ENCODE data around the gene ELK1.

ELK1 gene

DNA sequence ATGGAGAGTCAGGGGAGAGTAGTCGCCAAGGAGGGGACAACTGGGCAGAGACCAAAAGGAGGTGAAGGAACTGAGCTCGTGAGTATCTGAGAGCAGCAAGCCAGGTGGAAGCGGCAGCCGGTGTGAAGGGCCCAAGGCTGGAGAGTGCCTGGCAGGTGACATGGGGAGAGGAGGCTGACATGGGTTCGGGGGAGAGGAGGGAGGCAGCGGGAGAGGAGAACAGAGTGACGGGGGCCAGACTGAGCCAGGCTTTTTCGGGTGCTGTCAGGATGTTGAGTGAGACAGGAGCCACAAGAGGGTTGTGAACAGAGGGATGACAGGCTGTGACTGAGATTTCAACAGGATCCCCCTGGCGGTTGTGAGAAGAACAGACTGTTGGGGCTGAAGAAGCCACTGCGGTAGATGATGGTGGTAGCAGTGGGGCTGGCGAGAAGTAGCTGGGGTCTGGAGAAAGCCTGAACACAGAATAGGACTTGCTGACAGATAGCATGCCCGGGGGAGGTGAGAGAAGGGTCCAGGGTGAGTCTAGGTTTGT, 5.7 kb downstream of the ELK1 start:
- DNase-seq: no peak

DNA sequence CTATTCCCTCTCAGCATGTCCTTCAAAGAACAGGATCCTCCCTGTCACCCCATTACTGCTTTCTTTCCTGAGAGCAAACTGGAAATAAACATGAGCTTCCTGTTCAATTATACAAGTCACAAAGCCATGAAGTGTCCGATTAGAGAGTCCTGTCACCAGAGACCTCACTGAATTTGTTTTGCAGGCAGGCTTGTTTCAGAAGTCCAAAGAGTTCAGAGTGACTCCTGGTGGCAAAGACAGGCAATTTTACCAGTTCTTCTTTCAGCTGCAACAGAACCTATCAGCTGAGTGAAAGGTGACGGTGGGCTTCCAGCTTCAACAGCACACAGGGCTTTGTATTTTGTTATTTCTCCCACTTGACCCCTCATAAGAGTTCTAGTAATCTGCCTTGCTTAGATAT, 6.4 kb downstream of the ELK1 start:
- no peak for DNase-seq

DNA sequence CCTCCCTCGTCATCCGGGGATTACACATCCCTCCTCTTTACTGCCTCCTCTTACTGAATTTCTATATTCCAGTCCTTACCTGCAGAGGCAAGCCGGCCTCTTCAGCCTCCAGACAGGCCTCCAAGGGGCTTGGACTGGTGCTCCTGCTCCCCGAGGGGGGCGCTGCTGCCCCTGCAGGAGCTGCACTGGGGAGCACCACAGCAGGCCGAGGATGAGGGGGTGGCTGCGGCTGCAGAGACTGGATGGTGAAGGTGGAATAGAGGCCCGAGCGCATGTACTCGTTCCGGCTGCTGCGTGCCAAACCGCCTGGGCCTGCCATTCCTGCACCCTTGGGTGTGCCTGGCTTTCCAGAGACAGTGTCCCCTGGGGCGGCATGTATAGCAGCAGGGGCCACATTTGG, 11.5 kb downstream of the ELK1 start:
- no peak for DNase-seq

DNA sequence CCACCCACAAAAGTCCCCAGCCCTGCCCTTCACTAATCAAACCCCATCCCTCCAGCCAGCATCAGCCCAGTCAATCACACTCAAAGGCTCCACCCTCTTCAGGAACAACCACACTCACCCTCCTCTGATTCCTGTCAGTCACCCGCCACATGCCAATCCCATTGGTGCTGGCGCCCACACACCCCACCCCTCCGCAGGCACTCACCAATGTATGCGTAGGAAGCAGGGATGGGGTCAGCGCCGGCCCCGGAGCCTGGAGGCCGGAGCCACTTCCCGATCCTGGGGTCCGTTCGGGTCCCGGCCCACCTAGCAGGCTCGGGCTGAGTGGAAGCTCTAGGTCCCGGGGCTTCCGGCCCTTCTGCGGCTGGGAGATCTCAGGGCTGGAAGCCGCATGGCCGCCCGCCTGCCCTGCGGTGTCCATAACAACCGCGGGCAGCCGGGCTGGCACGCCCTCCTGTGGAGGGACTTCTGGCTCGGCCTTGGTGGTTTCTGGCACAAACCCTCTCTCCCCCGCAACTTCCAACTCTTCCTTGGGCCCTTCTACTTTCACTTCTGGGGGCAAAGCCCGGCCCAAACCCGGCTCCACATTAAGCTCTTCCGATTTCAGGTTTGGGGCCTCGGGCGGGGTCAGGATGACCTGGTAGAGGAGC, 12.7 kb downstream of the ELK1 start:
- no peak for DNase-seq

DNA sequence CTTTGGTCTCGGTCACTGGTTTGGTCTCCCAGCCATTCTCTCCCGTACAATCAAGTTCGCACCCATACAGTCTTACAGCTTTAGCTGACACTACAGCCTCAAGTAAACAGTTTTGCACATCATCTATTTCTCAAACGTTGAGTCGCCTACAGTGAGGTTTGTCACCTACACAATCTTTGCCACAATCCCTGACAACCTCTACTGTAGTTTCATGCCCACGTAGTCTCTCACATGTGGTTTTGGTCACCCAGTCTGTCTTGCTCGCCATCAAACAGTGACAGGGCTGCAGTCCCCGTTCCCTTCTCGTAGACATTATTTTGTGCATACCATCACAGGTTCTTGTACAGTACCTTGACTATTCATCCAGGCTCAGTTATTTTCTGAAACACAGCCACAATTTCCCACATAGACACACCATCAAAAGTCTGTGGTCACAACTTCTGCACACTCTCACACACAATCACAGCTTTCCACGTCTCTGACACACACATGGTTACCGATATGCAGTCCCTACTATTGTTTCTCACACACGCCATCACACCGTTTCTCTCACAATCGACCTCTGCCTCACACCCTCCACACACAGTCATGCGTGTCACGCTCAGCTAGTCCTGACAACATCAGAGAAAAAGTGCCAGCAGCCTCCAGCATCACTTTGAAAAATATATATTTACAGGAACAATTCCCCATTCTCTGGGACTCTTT, 15.3 kb downstream of the ELK1 start:
- DNase-seq: no peak

DNA sequence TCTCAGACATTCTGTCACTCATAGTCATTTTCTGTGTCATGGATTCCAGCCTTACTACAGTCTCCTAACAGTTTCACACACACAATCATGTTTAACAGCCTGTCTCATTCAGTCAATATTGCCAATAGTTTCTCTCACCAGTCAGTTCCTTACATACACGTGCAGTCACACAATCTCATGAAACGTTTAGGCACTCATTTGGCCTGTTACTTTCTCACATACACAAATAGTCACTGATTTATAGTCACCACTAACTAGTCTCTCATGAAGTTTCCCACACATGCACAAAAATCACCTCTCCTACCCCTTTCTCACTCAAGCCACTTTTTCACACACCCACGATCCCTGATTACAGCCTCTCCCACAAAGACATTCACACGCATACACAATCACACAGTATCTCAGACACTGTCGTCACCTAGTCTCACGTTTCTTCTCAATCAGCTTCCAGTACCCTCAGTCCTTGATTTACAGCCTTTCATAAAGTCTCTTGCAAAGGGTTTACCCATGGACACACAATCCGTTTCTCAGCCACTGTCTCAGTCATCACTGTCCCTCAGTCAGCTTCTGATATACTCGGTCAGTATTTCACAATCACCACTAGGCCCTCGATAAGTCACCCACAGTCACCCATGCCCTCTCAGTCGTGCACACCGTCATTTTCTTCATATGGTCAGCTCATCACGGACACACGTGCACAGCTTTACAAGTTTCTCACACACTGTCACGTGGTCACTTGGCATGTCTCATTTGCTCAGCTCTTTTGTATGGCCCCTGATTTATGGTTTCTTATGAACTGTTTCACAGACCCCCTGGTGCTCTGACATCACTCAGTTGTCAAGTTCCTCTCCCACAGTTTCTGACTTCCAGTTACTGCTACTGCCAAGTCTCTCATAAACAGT, 16.4 kb downstream of the ELK1 start:
- DNase-seq: no peak

DNA sequence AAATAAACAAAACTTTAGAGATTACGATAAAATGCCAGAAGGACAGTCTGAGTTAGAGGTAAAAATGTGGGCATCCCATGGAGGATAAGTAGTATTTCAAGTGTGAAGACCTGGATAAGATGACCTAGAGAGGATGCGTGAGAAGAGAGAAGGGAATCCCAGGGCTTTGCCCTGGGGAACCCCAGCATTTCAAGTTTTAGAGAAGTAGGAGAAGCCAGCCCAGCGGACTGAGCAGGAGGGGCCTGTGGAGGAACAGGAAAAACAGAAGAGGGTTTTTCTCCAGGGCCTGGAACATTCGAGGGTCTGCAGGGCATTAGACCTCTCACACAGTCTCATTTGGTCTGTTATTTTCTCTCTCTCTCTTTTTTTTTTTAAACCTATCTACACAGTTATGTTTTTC, 17.7 kb downstream of the ELK1 start:
- DNase-seq: no peak

DNA sequence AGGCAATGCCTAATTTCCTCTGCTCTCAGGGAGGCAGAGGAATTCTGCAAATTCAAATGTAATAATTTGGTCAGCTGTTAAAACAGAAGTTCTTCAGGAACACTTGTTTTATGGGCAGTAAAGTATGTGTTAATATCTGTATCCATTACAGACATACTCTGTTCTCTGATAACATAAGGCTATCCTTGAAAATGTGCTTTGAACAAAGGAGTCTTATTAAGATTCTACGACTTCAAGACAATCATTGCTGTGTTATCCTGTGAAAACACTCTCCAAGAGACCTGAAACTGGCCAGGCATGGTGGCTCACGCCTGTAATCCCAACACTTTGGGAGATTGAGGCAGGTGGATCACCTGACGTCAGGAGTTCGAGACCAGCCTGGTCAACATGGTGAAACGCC, 18.7 kb downstream of the ELK1 start:
- DNase-seq: no peak

DNA sequence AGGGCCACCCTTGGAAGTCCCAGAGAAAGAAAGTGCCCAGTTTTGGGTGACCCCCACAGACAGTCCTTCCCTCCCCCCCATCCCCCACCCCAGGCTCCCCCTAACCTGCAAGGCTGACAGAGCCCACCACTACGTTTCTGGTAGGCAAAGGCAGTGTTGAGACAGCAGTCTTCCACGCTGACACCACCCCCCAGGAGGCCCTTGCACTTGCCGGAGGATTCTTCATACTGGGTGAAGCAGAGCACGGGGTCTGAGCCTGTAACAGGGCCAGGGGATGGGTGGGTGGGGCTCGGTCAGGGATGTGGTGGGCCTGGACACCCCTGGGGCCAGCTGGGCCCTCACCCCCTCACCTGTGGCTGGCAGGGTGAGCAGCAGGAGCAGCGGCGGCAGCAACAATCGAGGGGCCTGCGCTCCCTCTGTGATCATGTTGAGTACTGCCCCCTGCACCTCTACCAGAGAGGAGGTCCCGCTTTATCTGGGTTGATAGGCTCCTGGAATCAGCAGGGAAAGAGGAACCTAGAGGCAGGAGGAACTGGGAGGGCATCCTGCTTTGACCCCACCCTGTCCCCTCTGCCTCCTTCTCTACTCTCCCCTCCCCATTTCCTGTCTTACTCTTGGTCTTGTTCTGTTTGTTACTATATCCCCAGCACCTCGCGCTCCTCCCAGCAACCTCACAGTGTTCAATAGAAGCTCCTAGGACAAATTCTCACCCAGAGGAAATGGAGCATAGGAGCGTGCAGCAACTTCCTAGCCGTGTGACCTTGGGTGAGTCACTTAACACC, 20.8 kb downstream of the ELK1 start, which contains the start of gene CFP:
CFP (minus strand) TSS at position 512 of the 782 bp plus-strand sequence; CDS start at position 426, 86 bp downstream.
- no peak for DNase-seq

DNA sequence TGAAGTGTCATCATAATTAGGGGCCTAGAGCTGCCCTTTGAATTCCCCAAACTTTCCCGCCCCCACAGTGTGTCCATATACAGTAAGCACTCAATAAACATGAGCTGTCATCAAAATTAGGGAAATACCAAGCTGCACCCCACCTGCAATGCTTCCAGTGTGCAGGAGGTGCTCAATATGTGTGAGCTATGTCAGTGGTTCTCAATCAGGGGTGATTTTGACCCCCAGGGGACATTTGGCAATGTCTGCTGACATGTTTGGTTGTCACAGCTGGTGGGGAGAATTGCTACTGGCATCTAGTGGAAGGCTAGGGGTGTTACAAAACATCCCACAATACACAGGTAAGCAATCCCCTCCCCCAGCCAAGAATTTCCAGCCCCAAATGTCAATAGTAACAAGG, 21.4 kb downstream of the ELK1 start:
- no peak for DNase-seq

DNA sequence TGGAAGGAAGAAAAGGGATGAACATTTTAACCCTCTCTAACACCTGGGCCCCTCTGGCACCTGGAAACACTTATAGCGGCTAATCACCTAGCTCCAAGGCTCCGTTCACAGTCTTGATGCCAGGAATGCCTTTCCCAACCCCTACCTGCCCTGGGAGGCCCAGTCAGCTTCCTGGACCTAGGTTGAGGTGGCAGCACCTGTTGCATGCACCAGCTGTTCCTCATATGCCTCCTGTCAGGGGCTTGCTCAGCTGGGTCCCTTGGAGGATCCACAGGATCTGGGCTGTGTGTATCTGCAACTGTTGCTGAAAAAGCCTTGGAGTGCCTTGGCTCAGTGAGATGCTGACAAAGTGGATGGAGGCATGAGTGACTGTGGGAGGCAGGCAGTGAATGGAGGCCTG, 25.0 kb downstream of the ELK1 start:
- DNase-seq: no peak

DNA sequence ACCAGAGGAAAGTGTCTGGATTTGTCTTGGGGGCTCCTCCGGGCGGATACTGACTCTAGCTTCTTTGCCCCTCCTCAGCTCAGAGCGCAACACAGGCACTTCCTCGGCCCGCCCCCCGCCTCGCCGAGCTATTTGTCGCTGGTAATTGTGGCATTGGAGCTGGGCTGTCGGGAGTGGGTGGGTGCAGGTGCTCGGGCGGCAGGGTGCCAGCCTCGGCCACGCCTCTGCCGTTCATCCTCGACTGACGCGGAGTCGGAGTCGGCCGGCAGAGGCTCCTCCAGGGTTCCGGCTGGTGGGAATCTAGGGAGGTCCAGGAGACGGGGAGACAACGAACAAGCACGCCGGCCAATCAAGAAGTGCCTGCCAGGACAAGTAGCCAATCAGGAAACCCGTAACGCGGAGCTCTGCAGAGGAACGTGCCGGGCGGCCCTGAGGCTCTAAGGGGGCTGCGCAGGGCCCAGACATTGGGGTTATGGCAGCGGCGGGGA, 26.8 kb downstream of the ELK1 start:
- peak; percentile 17 for DNase-seq

DNA sequence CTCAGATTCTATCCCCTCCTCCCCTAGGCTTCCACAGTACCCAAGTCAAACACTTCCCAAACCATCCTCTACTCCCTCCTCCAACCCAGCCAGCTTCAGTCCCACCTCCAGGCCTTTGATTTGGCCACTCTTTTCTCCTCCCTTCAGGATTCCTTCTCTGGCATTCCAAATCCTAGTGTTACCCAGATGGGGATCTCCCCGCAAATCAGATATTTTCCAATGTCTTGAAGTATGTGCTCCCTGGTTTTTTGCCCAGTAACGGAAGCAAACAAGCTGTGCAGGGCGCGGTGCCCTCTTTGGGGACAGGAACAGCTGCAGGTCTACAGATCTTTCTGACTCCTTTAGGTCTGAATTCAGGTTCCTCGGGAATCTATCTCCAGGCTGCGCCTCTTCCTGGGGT, 28.5 kb downstream of the ELK1 start:
- DNase-seq: no peak

DNA sequence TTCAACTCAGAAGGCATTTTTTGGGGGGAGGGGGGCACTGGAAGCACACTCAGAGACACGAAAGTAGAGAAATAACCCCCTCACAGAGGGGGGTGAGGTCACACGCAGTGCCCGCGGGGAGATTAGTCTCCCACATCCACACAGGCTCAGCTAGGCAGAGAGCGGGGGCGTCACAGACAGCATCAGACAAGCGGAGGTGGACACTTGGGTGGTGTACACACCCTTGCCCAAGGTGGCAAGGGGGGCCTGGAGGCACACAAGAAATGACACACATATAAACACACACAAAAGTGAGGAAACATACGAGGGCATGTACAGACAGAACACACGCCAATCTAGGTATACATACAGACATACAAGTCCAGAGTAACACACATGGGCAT, 30.1 kb downstream of the ELK1 start:
- no peak for DNase-seq

DNA sequence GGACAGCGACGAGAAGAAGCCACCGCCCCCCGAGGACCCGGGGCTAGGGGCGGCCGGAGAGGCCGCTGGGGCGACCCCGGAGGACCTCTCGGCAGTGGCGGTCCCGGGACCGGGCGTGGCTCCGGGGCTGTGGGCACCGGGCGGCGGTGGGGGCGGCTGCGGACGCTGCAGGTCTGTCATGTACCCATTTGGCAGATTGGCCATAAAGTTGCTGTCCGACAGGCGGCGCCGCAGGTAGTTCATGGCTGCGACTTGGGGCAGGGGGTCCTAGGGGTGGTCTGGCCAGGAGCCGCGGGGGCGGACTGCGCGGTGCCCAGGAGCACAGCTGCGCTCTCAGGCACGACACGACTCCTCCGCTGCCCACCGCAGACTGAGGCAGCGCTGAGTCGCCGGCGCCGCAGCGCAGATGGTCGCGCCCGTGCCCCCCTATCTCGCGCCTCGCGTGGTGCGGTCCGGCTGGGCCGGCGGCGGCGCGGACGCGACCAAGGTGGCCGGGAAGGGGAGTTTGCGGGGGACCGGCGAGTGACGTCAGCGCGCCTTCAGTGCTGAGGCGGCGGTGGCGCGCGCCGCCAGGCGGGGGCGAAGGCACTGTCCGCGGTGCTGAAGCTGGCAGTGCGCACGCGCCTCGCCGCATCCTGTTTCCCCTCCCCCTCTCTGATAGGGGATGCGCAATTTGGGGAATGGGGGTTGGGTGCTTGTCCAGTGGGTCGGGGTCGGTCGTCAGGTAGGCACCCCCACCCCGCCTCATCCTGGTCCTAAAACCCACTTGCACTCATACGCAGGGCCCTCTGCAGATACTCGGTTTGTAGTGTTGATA, 30.7 kb downstream of the ELK1 start, which contains the start of gene SYN1:
SYN1 (minus strand) TSS at position 372 of the 817 bp plus-strand sequence; CDS start at position 243, 129 bp downstream.
- peak; percentile 70 for DNase-seq

DNA sequence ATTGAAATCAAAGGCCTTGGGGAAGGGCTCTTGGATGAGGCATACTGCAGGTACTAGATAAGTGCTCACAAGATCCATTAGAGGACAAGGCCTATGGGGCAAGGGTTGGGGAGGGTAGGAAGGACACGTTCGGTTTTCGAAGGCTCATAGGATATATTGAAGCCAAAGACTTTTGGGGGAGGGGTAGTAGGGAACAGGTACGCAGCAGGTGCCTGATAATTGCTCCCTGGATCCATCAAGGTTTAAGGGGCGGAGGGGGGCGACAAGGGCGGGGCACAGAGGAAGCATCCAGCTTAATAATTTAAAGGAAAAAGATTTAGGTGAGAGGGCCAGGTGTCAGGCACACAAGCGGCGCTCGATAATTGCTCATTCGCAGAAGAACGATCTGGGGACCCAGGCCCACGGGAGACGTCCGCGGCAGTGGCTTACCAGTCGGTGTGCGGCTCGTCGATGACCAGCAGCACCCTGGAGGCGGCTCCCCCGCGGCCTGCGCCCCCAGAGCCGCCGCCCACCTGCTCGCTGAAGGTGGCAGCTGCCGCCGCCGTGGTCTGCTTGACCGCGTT, 31.4 kb downstream of the ELK1 start:
- DNase-seq: no peak

DNA sequence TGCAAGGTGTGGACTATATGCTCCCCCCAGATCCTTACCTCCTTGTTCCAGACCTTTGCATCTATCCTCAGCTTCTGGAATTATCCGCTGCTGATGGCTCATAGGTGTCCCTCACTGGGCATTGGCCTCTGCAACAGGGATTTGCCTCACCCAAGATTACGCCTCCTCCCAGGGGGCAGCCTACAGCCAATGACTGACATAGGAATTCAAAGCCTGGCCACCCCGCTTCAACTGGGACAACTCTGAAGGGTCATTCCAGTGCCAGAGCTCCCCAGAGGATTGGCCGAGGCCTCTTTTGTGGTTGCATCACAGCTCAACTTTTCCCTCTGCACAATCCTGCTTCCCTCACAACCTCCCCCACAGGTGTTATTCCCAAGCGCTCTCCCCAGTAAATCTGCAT, 35.7 kb downstream of the ELK1 start:
- no peak for DNase-seq

DNA sequence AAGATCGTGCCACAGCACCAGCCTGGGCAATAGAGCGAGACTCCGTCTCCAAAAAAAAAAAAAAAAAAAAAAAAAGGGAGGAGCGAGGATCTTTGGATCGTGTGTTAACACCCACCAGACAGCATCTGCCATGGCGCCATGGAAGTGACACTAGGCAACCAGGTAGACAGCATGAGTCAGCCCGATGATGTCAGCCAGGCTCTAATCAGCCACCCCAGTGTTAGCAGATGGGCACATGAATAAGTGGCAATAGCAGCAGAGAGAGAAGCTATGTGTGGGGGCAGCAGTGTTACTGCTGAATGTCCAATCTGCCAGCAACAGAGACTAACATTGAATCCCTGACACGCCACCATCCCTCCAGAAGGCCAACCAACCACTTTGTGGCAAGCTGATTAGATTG, 37.3 kb downstream of the ELK1 start:
- no peak for DNase-seq

DNA sequence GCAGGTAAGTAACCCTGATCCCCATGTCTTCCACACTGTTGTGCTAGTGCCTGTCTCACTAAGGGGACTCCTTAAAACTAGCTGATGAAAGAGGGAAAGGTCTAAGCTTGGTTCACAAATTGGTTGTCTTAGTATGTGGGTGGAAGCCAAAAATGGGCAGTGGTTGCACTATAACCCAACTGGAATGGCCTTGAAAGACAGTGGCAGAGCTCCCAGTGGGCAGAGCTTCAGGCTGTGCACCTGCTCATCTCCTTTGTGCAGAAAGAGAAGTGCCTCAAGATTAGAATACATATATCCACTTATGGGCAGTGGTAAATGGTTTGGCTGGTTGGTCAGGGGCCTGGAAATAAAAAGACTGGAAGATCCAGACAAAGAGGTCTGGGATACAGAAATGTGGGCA, 37.9 kb downstream of the ELK1 start:
- DNase-seq: no peak

DNA sequence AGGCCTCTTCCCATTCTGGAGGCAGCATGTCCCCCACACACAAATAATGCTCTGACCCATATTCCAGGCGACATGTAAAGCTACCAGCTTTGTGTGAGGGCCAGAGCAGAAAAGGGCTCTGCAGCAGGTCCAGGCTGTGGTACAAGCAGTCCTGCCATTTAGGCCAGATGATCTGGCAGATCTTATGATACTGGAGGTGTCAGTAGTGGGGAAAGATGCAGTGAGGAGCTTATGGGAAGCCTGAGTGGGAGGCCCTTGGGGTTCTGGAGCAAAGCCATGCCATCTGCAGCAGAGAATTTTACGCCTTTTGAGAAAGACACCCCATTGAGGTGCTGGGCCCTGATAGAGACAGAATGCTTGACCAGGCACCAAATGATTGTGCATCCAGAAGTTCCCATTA, 38.4 kb downstream of the ELK1 start:
- no peak for DNase-seq

DNA sequence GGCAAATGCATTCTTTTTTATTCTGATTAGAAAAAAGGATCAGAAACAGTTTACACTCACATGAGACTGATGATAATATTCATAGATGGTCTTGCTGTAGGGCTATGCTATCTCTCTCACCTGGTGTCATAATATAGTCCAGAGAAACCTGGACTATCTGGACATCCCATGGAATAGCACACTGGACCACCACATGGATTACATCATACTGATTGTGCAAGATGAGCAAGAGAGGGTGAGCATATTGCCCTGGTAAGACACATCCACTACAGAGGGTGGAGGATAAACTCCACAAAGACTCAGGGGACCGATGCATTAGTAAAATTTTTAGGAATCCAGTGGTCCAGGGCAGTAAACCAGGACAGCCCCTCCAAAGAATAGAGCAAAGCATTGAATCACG, 38.9 kb downstream of the ELK1 start:
- DNase-seq: no peak

All from activated effector memory CD4-positive, alpha-beta T cell treated with Interleukin-2 at 50 U/mL for 16 hours (primary cell).